Sigmoid colon (tissue), 7 donors: ENCODE measurements around the gene MAEA. TPM values are rescaled to one million over a fixed set of nuclear protein-coding genes. Genes with fewer than 3 reads are reported as not detected.

Source experiments
- DNase-seq: peaks from one replicate; pipeline ENCODE4 v3.0.0-alpha.2; 2019
- H3K27ac ChIP-seq, 4 donors: fragments of 200-600 bp; sonication (generic); one replicate each; pipeline ENCODE4 v1.5.1; 2016 to 2019; ENCODE audit warnings: mild to moderate bottlenecking in 1 of 4
- H3K27me3 ChIP-seq, 3 donors: fragments of 200-600 bp; sonication (generic); one replicate each; pipeline ENCODE4 v1.5.1; 2019; ENCODE audit warnings: mild to moderate bottlenecking in 1 of 3
- H3K36me3 ChIP-seq, 4 donors: fragments of 200-600 bp; sonication (generic); one replicate each; pipeline ENCODE4 v1.5.1; 2016 to 2019
- H3K4me1 ChIP-seq, 4 donors: fragments of 200-600 bp; sonication (generic); one replicate each; pipeline ENCODE4 v1.5.1; 2017 to 2019
- H3K4me3 ChIP-seq, 4 donors: fragments of 200-600 bp; sonication (generic); one replicate each; pipeline ENCODE4 v1.5.1; 2017 to 2019; ENCODE audit warnings: mild to moderate bottlenecking in 2 of 4, moderate library complexity in 1 of 4
- H3K9me3 ChIP-seq, 4 donors: fragments of 200-600 bp in 3 of 4; sonication (generic) in 3 of 4; one replicate each; pipeline versions ENCODE4 v1.5.1 to v1.6.1; 2013 to 2019
- CTCF ChIP-seq, 4 experiments: fragments of 450-650 bp in 3 of 4; fragments of 200-600 bp in 1 of 4; IDR thresholded peaks; one replicate each; pipeline ENCODE4 v1.5.1; 2016 to 2019; ENCODE audit warnings: antibody characterized with exemption in 4 of 4, mild to moderate bottlenecking in 3 of 4, moderate library complexity in 2 of 4
- EP300 ChIP-seq, 4 donors: sonication (generic); formaldehyde crosslinking; IDR thresholded peaks; one replicate each; pipeline ENCODE4 v1.6.1; 2017; ENCODE audit warnings: antibody characterized with exemption in 4 of 4
- POLR2A ChIP-seq, 2 donors: fragments of 450-650 bp; IDR thresholded peaks; one replicate each; pipeline ENCODE4 v1.6.1; 2016; ENCODE audit warnings: antibody characterized with exemption in 2 of 2, mild to moderate bottlenecking in 2 of 2, moderate library complexity in 2 of 2
- POLR2AphosphoS5 ChIP-seq, 4 donors: sonication (generic); formaldehyde crosslinking; IDR thresholded peaks; one replicate each; pipeline ENCODE4 v1.6.1; 2017; ENCODE audit warnings: antibody characterized with exemption in 4 of 4
- WGBS, 2 donors: extraction: QIAGEN DNeasy Blood & Tissue Kit; methylation state at CpG; one replicate each; pipeline ENCODE4 v1.1.7; 2013; 5-methylcytosine and 5-hydroxymethylcytosine counted together
- intact Hi-C: fragments of 100-400 bp; cut with DNase I; formaldehyde crosslinking; loops from one replicate; pipeline ENCODE4 v1.15.1; 2023
- polyA plus RNA-seq, 3 donors: library from polyadenylated mRNA; stranded (reverse); fragments of 200-250 nt; gene quantifications; one replicate each; pipeline ENCODE4 v1.2.3, GENCODE V29; 2013
- total RNA-seq, 4 donors: library from RNA; depleted of rRNA; stranded (reverse); fragments of >200 nt; gene quantifications; one replicate each; pipeline ENCODE4 v1.1.0, GENCODE V29; 2016
- donor health status: healthy with polysubstance abuse.
- donor health status: Bipolar disorder and iron deficiency.
- donor health status: healthy.

Gene MAEA
- total and polyA plus RNA-seq, 7 donors: 44.2 to 89.8 (median 53.0) TPM

GRCh38 chr4:1347410-1347864 lies 57.7 kb downstream of the MAEA start:
- H3K9me3 ChIP-seq: no peaks in the 10 kb centered on the region
- TF ChIP-seq POLR2A (IDR thresholded peaks at IDR 0.05) (no peak), POLR2AphosphoS5 (IDR thresholded peaks at IDR 0.05) (peak in 1 of 4 donors; percentile 60)
- 0 to 1% methylated on average over 43 of the region's 43 CpGs for WGBS, 2 donors
- H3K36me3 ChIP-seq: peaks cover 0 to 14% (median 7%) of the 10 kb centered on the region in 4 donors
- H3K27ac ChIP-seq: peak overlapping the region; percentile 97 to 100 (median 98)
- intact Hi-C loops: loop anchor here (2.0 to 10.0 kb wide), 3 partner anchors 39 to 365 kb away; partner anchors contain the start of gene SLBP
- no peaks in the 10 kb centered on the region for H3K27me3 ChIP-seq
- H3K4me3 ChIP-seq: peak overlapping the region; percentile 52 to 76 (median 69)
- peak; percentile 91 for DNase-seq
- H3K4me1 ChIP-seq: peaks cover 0 to 47% (median 31%) of the 10 kb centered on the region in 4 donors

GRCh38 chr4:1348014-1348513 lies 58.4 kb downstream of the MAEA start:
- 35 to 64% methylated on average over 12 of the region's 12 CpGs for WGBS, 2 donors

GRCh38 chr4:1348746-1349145 lies 59.1 kb downstream of the MAEA start:
- TF ChIP-seq POLR2A (IDR thresholded peaks at IDR 0.05): no peak
- no peak for TF ChIP-seq CTCF (IDR thresholded peaks at IDR 0.05)
- H3K27me3 ChIP-seq: no peaks in the 10 kb centered on the region
- peaks cover 0 to 27% (median 11%) of the 10 kb centered on the region in 4 donors for H3K36me3 ChIP-seq
- peaks cover 0 to 47% (median 31%) of the 10 kb centered on the region in 4 donors for H3K4me1 ChIP-seq
- 90 to 93% methylated on average over 25 of the region's 25 CpGs for WGBS, 2 donors
- no peaks in the 10 kb centered on the region for H3K9me3 ChIP-seq
- DNase-seq: no peak
- no peak overlapping the region for H3K4me3 ChIP-seq
- intact Hi-C loops: loop anchor here (2.0 to 10.0 kb wide), 3 partner anchors 184 to 364 kb away; partner anchors contain the start of gene SLBP
- H3K27ac ChIP-seq: peak overlapping the region; percentile 97 to 100 (median 98)

More at GRCh38 chr4:1348014-1348513, 58.4 kb downstream of the MAEA start:
- no peaks in the 10 kb centered on the region for H3K9me3 ChIP-seq
- H3K27me3 ChIP-seq: no peaks in the 10 kb centered on the region
- no peak for TF ChIP-seq POLR2AphosphoS5 (IDR thresholded peaks at IDR 0.05)
- no peak for TF ChIP-seq EP300 (IDR thresholded peaks at IDR 0.05)
- TF ChIP-seq POLR2A (IDR thresholded peaks at IDR 0.05): no peak
- TF ChIP-seq CTCF (IDR thresholded peaks at IDR 0.05): no peak
- H3K4me3 ChIP-seq: peak overlapping the region; percentile 52 to 76 (median 69)
- intact Hi-C loops: loop anchor here (2.0 to 10.0 kb wide), 3 partner anchors 183 to 364 kb away; partner anchors contain the start of gene SLBP
- no peak for DNase-seq
- peaks cover 0 to 47% (median 31%) of the 10 kb centered on the region in 4 donors for H3K4me1 ChIP-seq
- peak overlapping the region; percentile 97 to 100 (median 98) for H3K27ac ChIP-seq
- peaks cover 0 to 20% (median 8%) of the 10 kb centered on the region in 4 donors for H3K36me3 ChIP-seq

GRCh38 chr4:1349359-1350168 lies 59.9 kb downstream of the MAEA start:
- no peaks in the 10 kb centered on the region for H3K27me3 ChIP-seq
- no peak for TF ChIP-seq CTCF (IDR thresholded peaks at IDR 0.05)
- TF ChIP-seq POLR2A (IDR thresholded peaks at IDR 0.05): no peak
- TF ChIP-seq POLR2AphosphoS5 (IDR thresholded peaks at IDR 0.05): no peak
- TF ChIP-seq EP300 (IDR thresholded peaks at IDR 0.05): no peak
- DNase-seq: no peak
- peaks cover 0 to 35% (median 12%) of the 10 kb centered on the region in 4 donors for H3K36me3 ChIP-seq
- 92% methylated on average over 29 of the region's 29 CpGs for WGBS, 2 donors
- no peak overlapping the region for H3K4me3 ChIP-seq
- H3K4me1 ChIP-seq: peaks cover 0 to 47% (median 31%) of the 10 kb centered on the region in 4 donors
- intact Hi-C loops: loop anchor here (2.0 to 10.0 kb wide), 4 partner anchors 165 to 363 kb away; partner anchors contain the start of gene SLBP
- H3K9me3 ChIP-seq: no peaks in the 10 kb centered on the region
- H3K27ac ChIP-seq: peak overlapping the region in 3 of 4 donors; percentile 97 to 99 (median 97)

- H3K36me3 ChIP-seq: peaks cover 0 to 41% (median 15%) of the 10 kb centered on the region in 4 donors
- no peak overlapping the region for H3K4me3 ChIP-seq
- peaks cover 0 to 44% (median 29%) of the 10 kb centered on the region in 4 donors for H3K4me1 ChIP-seq
- intact Hi-C loops: loop anchor here (10.0 kb wide), 1 partner anchor 165 kb away; no protein-coding TSS in a partner anchor
- H3K27ac ChIP-seq: peak overlapping the region in 1 of 4 donors; percentile 99
- no peaks in the 10 kb centered on the region for H3K27me3 ChIP-seq
- TF ChIP-seq POLR2AphosphoS5 (IDR thresholded peaks at IDR 0.05) (no peak), POLR2A (IDR thresholded peaks at IDR 0.05) (no peak)
- no peaks in the 10 kb centered on the region for H3K9me3 ChIP-seq
- 90 to 94% methylated on average over 5 of the region's 5 CpGs for WGBS, 2 donors
- DNase-seq: no peak
These were observed 60.5 kb downstream of the MAEA start for GRCh38 chr4:1350169-1350520.
